Large intestine (tissue), 3 donors: Measurements from ENCODE around the gene TMOD1. TPM values are rescaled to one million over a fixed set of nuclear protein-coding genes. Genes with fewer than 3 reads are reported as not detected.

ENCODE experiments used
- DNase-seq, 2 donors: peaks; one replicate each; pipeline versions ENCODE4 v3.0.0 to v3.0.0-alpha.2; 2013
- H3K27ac ChIP-seq: one replicate; pipeline ENCODE4 v1.5.1; 2013; ENCODE audit warnings: low read length
- H3K27me3 ChIP-seq: 2 replicates; pipeline ENCODE4 v1.6.1; 2013; ENCODE audit warnings: low read length; ENCODE audit not compliant: control insufficient read depth, insufficient read depth
- H3K36me3 ChIP-seq: 2 replicates; pipeline ENCODE4 v1.6.1; 2013; ENCODE audit warnings: low read length; ENCODE audit not compliant: control insufficient read depth, insufficient read depth
- H3K4me1 ChIP-seq: one replicate; pipeline ENCODE4 v1.6.1; 2013; ENCODE audit warnings: low read length; ENCODE audit not compliant: control insufficient read depth, insufficient read depth
- H3K4me3 ChIP-seq: one replicate; pipeline ENCODE4 v1.5.1; 2013; ENCODE audit warnings: low read length
- H3K9me3 ChIP-seq: one replicate; pipeline ENCODE4 v1.6.1; 2013; ENCODE audit warnings: mild to moderate bottlenecking, low read depth, low read length, moderate library complexity; ENCODE audit not compliant: control insufficient read depth
- WGBS: methylation state at CpG from one replicate; pipeline ENCODE4 v1.1.5; 2013; ENCODE audit warnings: low lambda C conversion rate; ENCODE audit not compliant: insufficient coverage; 5-methylcytosine and 5-hydroxymethylcytosine counted together
- polyA plus RNA-seq: library from polyadenylated mRNA; unstranded; fragments of 120-200 nt; gene quantifications from one replicate; pipeline ENCODE4 v1.2.1, GENCODE V29; 2013

TMOD1 gene
- polyA plus RNA-seq, 1 donor, result 8.9 TPM

DNA sequence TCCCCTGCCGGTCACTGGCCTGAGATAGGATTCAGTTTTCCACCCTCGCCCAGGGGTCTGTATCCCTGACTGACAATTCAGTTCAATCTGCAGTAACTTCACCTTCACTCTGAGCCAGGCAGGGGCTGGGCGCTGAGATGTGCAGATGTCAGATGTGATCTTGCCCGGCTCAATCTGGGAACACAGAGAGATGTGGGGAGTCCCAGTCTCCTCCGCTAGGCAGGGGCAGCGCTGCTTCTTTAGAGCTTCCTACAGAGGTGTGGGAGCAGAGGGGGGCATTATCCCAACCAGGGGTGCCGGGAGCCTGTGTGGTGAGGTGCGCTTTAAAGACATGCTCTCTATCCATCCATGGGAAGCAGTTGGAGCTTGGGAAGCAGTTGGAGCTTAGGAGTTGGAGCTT is 14.6 kb downstream of the TMOD1 start:
- H3K4me3 ChIP-seq, result no peak overlapping the region
- no peaks in the 10 kb centered on the region for H3K36me3 ChIP-seq
- WGBS, result no CpG with 5 or more reads among the region's 8 CpGs
- H3K27me3 ChIP-seq, result peaks cover 4% of the 10 kb centered on the region
- no peak for DNase-seq
- H3K4me1 ChIP-seq, result no peaks in the 10 kb centered on the region
- H3K27ac ChIP-seq, result no peak overlapping the region
- no peaks in the 10 kb centered on the region for H3K9me3 ChIP-seq

DNA sequence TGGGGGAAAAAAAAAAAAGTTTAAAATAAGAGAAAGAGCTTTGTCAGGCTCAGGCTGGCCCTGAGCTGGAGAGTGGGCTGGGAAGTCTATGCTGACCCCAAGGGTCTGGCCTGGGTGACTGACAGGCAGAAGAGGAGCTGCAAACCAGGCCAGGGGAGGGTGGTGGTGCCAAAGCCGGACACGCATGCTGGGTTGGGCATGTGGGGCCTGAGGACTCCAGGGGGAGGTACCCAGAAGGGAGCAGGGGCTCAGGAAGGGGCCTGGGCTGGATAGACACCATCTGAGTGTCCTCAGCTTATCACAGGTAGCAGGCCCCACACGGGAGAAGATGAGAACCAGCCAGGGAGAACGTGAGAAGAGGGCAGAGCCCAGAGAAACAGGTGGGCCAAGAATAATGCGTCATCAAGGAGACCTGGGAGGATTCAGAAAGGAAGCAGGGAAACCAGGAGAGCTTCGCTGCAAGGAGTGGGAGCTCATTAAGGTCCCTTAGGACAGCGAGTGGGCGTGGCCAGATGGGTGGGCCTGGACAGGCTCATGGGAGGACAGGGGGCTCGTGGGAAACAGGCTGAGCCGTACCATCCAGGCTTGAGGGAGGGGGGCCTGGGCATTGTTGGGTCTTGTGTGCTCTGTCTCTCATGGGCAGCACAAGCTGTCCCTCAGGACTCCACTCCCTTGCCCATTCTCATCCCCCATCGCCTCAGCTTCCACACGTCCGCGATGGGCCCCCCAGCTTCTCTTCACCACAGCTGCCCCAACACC is 16.0 kb downstream of the TMOD1 start:
- WGBS, result 20% methylated on average over 1 of the region's 14 CpGs
- H3K27ac ChIP-seq, result no peak overlapping the region
- H3K9me3 ChIP-seq, result no peaks in the 10 kb centered on the region

DNA sequence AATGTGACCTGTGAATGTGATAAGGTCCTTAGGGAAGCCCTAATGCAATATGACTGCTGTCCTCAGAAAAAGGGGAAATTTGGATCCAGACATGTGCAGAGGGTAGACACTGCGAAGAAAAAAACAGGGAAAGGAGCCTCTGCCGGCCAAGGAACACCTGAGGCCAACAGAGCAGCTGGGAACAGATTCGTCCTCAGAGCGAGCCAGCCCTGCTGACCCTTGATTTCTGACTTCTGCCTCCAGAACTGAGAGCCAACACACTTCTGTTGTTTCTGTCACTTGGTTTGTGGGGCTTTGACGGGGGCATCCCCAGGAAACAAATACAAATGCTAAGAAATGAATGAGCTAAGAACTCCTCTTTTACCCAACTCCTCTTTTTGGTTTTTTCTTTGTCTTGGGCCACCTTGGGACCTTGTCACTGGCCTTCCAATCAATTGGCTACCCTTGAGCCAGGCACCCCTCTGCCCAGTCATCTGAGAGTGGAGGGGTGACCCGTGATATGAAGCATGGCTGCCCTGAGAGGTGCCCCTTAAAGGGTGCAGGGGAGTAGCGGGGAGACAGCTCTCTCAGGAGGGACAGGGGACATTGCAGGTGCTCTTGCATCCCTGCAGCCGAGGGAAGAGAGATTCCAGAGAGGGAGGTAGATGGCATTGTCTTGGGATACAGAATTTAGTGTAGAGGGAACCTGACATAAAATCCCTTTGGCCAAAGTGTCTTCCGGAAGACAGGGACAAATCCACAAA is 16.9 kb downstream of the TMOD1 start:
- no peak overlapping the region for H3K27ac ChIP-seq
- no peaks in the 10 kb centered on the region for H3K4me1 ChIP-seq
- H3K4me3 ChIP-seq, result no peak overlapping the region
- no peaks in the 10 kb centered on the region for H3K9me3 ChIP-seq
- DNase-seq, result no peak
- WGBS, result no CpG with 5 or more reads among the region's 9 CpGs
- no peaks in the 10 kb centered on the region for H3K36me3 ChIP-seq
- H3K27me3 ChIP-seq, result peaks cover 4% of the 10 kb centered on the region

More for the DNA sequence above, 16.0 kb downstream of the TMOD1 start:
- DNase-seq, result no peak
- Histone ChIP-seq H3K27me3 (peaks cover 4% of the 10 kb centered on the region), H3K36me3 (no peaks in the 10 kb centered on the region), H3K4me3 (no peak overlapping the region), H3K4me1 (no peaks in the 10 kb centered on the region)

DNA sequence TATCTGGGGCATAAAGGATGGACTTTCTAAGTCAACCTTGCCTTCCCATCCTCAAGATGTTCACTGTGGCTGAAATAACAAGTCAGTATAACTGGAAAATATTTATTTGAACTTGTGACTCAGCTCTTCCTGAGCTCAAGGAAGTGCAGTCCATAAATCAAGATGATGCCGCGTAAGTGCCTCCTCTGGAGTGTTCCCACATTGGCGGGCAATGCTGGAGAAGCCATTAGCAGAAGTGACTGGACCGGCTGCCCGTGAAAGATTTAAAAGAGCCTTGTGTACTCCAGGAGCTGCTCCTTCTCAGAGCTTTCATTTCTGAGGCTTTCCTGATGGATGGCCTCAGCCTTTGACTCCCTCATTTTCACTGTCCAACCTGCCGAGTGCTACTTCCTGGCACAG is 17.4 kb downstream of the TMOD1 start:
- H3K36me3 ChIP-seq, result no peaks in the 10 kb centered on the region
- DNase-seq, result peak; percentile 30 to 44
- H3K27me3 ChIP-seq, result peaks cover 4% of the 10 kb centered on the region
- no peak overlapping the region for H3K4me3 ChIP-seq
- H3K4me1 ChIP-seq, result no peaks in the 10 kb centered on the region
- no peaks in the 10 kb centered on the region for H3K9me3 ChIP-seq
- H3K27ac ChIP-seq, result no peak overlapping the region
- WGBS, result no CpG with 5 or more reads among the region's 6 CpGs

DNA sequence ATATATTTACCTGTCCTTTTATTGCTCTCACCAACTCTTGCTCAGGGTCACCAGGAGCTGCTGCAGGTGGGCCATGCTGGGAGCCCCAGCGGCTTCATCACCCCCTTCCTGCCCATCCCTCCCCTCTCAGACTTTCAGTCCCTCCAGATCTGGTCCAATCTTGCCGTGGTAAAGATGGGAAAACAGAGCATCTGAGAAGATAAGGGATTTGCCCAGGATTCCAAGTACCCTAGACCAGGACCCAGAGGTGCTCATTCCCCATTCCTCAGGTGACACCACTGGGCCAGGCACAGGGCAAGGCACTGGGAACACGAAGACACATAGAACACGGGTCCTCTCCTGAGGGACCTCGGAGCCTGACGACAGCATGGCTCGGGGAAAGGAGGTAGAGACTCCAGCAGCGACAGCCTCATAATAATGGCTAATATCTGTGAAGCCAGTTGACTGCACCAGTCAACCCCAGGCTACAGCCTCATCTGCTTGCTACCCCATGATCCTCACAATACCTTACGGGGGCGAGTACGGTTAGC is 18.0 kb downstream of the TMOD1 start:
- no peaks in the 10 kb centered on the region for H3K4me1 ChIP-seq
- no peaks in the 10 kb centered on the region for H3K9me3 ChIP-seq
- H3K27me3 ChIP-seq, result peaks cover 4% of the 10 kb centered on the region
- no peak overlapping the region for H3K4me3 ChIP-seq
- DNase-seq, result no peak
- H3K27ac ChIP-seq, result no peak overlapping the region
- H3K36me3 ChIP-seq, result no peaks in the 10 kb centered on the region
- WGBS, result no CpG with 5 or more reads among the region's 11 CpGs

DNA sequence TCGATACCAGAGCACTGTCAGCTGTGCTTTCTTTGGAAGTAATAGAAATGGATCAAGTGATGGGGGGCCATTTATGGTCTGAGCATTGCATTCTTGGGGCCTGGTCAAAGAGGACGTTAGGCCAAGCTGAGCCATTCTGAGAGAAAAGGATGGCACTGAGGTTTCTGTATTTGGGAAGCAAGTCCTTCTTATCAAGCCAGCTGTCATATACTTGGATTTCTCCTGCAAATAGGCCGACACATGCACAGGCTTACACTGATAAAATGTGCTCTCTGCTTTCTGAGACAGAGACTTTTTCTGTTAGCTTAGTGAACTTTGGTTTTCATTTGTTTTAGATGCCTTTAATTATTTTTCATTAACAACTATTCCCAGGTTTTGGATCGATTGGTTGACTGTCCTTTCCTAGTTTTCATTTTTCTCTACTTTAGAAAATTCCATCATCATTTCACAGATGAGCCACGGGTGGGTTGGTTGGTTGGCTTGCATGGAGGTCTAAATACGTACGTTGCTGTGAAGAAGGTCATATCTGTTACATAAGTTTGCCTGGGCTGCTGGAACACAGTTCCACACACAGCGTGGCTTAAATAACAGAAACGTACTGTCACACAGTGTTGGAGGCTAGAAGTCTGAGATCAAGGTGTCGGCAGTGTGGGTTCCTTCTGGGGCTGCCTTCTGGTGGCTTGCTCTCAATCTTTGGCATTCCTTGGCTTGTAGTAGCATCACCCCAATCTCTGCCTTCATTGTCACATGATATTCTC is 20.3 kb downstream of the TMOD1 start:
- H3K4me1 ChIP-seq, result no peaks in the 10 kb centered on the region
- no peak overlapping the region for H3K4me3 ChIP-seq
- DNase-seq, result no peak
- no peaks in the 10 kb centered on the region for H3K27me3 ChIP-seq
- no peaks in the 10 kb centered on the region for H3K36me3 ChIP-seq
- no CpG with 5 or more reads among the region's 10 CpGs for WGBS
- no peaks in the 10 kb centered on the region for H3K9me3 ChIP-seq
- no peak overlapping the region for H3K27ac ChIP-seq

DNA sequence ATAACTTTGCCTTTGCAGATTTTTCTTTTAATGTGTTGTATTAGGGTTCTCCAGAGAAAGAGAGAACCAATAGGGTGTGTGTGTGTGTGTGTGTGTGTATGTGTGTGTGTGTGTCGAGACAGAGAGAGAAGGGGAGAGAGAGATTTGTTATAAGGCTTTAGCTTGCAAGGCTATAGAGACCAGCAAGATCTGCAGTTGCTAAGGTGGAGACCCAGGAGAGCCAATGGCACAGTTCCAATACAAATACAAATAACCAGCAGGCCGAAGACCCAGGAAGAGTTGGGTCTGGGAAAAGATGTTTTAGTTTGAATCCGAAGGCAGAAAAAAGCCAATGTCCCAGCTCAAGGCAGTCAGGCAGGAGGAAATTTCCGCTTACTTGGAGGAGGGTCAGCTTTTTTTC is 23.0 kb downstream of the TMOD1 start:
- Histone ChIP-seq H3K27me3 (no peaks in the 10 kb centered on the region), H3K4me3 (no peak overlapping the region), H3K27ac (no peak overlapping the region), H3K9me3 (no peaks in the 10 kb centered on the region), H3K4me1 (no peaks in the 10 kb centered on the region), H3K36me3 (no peaks in the 10 kb centered on the region)
- WGBS, result no CpG with 5 or more reads among the region's 4 CpGs
- DNase-seq, result no peak

DNA sequence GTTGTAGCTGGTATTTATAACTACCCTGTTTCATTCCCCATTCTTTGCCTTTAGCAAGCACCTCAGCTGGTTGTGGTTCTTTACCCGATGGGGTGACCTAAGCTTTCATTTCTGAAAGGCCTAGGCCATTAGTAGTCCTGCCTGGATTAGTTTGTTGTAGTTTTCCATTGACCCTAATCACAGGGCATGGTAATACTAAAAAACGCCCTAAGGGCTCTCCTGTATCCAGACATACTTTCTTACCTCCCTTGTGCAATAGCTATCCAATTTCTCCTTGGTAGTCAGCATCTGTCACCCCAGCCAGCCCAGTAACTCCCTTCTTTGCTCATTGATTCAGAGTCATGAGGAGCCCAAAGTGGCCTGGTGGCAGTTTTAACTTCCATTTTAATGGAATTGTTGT is 24.0 kb downstream of the TMOD1 start:
- H3K9me3 ChIP-seq, result no peaks in the 10 kb centered on the region
- no peak overlapping the region for H3K4me3 ChIP-seq
- no peaks in the 10 kb centered on the region for H3K4me1 ChIP-seq
- no CpG with 5 or more reads among the region's 2 CpGs for WGBS
- no peaks in the 10 kb centered on the region for H3K36me3 ChIP-seq
- H3K27me3 ChIP-seq, result no peaks in the 10 kb centered on the region
- DNase-seq, result no peak
- no peak overlapping the region for H3K27ac ChIP-seq

DNA sequence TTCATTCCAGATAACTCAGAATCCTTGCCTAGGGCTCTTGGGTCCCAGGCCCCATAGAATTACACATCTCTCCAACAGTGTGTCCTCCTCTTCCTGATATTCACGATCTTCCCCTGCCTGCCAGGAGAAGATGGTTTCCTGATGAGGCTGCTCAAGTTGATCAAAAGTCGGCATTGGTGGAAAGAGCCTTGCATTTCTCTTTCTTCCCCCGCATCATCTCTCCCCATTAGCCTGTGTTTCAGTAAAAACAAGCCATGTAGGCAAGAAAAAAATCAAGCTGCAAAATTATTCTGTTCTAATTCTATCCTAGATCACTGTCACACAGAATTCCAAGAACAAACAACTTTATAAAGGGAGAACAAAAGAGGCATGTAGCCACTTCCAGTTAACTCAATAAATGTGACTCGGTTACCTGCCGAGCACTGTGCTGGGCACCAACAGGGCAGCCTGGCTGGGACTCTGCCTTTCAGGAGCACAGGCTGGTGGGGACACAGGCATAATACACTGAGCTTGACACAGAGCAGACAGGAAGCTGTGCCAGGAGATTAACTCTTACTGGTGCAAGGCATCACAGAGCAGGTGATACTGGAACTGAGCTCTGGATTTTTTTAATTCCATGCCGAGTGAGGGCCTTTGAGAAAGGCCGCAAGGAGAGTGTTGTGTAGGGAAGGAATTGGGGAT is 25.6 kb downstream of the TMOD1 start:
- no CpG with 5 or more reads among the region's 7 CpGs for WGBS
- Histone ChIP-seq H3K4me1 (no peaks in the 10 kb centered on the region), H3K27ac (no peak overlapping the region), H3K9me3 (no peaks in the 10 kb centered on the region), H3K4me3 (no peak overlapping the region), H3K27me3 (no peaks in the 10 kb centered on the region), H3K36me3 (no peaks in the 10 kb centered on the region)
- DNase-seq, result no peak
